Stimulated activated CD4-positive, alpha-beta T cell treated with anti-CD3 and anti-CD28 coated beads, TNF-alpha, amount 100 ng/mL, for 24 hours (primary cell): ENCODE measurements around the gene B4GALT1.
"Not testable (repeated sequence)": the region's sequence is repeated elsewhere in the genome, so short reads cannot be mapped to it uniquely, and the experiment has no call there.

Experiments
- DNase-seq, 3 experiments: peaks; one replicate each; pipeline ENCODE4 v3.0.0-alpha.2; 2020; ENCODE audit warnings: low read depth in 3 of 3

The B4GALT1 gene

GRCh38 chr9:33184963-33185362 lies 17.8 kb upstream of the B4GALT1 start:
- no peak for DNase-seq

GRCh38 chr9:33182519-33182918 lies 15.4 kb upstream of the B4GALT1 start:
- DNase-seq: no peak

- no peak for DNase-seq
These were observed 13.5 kb upstream of the B4GALT1 start for GRCh38 chr9:33180526-33181184.

- no peak for DNase-seq
These were observed 12.0 kb upstream of the B4GALT1 start for GRCh38 chr9:33178972-33179697.

GRCh38 chr9:33177639-33178038 lies 10.5 kb upstream of the B4GALT1 start:
- DNase-seq: no peak

- DNase-seq: no peak
These were observed 9.9 kb upstream of the B4GALT1 start for GRCh38 chr9:33177086-33177485.

GRCh38 chr9:33175649-33176325 lies 8.7 kb upstream of the B4GALT1 start:
- DNase-seq: no peak

- no peak for DNase-seq
These were observed 5.4 kb upstream of the B4GALT1 start for GRCh38 chr9:33172256-33173238.

- peak in 1 of 3 experiments; percentile 43 for DNase-seq
These were observed 3.6 kb upstream of the B4GALT1 start for GRCh38 chr9:33170464-33171415.

GRCh38 chr9:33168941-33169544 lies 1.9 kb upstream of the B4GALT1 start:
- DNase-seq: no peak

GRCh38 chr9:33167972-33168461 lies 881 bp upstream of the B4GALT1 start:
- DNase-seq: no peak

- no peak for DNase-seq
These were observed 679 bp downstream of the B4GALT1 start for GRCh38 chr9:33166231-33167083.

- DNase-seq: no peak
These were observed 1.6 kb downstream of the B4GALT1 start for GRCh38 chr9:33165263-33166151.

GRCh38 chr9:33164921-33165262 lies 2.2 kb downstream of the B4GALT1 start:
- not testable (repeated sequence) for DNase-seq

- DNase-seq: no peak
These were observed 2.9 kb downstream of the B4GALT1 start for GRCh38 chr9:33164138-33164809.

GRCh38 chr9:33163433-33164137 lies 3.6 kb downstream of the B4GALT1 start:
- DNase-seq: no peak
